ENCODE data around the gene RGL2.

GRCh38 chr6:33301877-33302276 is 3.1 kb upstream of the RGL2 start:
- TF ChIP-seq USF2 (IDR thresholded peaks at IDR 0.05; ENCODE audit: borderline replicate concordance, low read depth, low read length) (no peak), USF1 (IDR thresholded peaks at IDR 0.05; ENCODE audit: borderline replicate concordance, low read depth) (no peak), FOXJ3 (CRISPR knock-in tag; IDR thresholded peaks at IDR 0.05) (no peak), CTCF (IDR thresholded peaks at IDR 0.05) (no peak)
